ENCODE measurements around the gene SPATA17.

DNA sequence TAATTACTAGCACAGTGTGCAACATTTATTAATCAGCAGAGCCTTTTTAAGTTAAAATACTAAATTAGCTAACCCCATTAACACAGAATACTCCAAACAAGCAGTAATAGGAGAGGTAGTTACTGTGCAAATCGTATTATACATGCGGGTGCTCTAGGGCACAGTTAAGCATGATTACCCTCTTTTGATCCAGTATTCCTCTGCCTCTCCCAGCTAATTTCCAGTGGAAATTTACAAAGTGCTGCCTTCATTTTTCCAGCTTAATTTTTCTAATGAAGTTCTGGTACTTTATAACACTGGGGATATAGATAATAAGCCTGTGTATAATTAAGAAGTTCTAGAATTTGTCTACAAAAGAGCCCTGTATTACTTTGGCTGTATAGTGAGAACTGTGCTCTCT lies 159.9 kb downstream of the SPATA17 start:
- TF ChIP-seq, protein P1, sequence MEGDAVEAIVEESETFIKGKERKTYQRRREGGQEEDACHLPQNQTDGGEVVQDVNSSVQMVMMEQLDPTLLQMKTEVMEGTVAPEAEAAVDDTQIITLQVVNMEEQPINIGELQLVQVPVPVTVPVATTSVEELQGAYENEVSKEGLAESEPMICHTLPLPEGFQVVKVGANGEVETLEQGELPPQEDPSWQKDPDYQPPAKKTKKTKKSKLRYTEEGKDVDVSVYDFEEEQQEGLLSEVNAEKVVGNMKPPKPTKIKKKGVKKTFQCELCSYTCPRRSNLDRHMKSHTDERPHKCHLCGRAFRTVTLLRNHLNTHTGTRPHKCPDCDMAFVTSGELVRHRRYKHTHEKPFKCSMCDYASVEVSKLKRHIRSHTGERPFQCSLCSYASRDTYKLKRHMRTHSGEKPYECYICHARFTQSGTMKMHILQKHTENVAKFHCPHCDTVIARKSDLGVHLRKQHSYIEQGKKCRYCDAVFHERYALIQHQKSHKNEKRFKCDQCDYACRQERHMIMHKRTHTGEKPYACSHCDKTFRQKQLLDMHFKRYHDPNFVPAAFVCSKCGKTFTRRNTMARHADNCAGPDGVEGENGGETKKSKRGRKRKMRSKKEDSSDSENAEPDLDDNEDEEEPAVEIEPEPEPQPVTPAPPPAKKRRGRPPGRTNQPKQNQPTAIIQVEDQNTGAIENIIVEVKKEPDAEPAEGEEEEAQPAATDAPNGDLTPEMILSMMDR (IDR thresholded peaks at IDR 0.05): no peak
- TF ChIP-seq POLR2A (IDR thresholded peaks at IDR 0.05): no peak

All from heart left ventricle (tissue), 13 donors.